NCI-H526 (cell line): ENCODE data around the gene PLEKHG7.

Source experiments
- DNase-seq, 2 experiments: peaks; one replicate each; lab custom pipeline; 2025; lab: John Stamatoyannopoulos, UW

The PLEKHG7 gene

DNA sequence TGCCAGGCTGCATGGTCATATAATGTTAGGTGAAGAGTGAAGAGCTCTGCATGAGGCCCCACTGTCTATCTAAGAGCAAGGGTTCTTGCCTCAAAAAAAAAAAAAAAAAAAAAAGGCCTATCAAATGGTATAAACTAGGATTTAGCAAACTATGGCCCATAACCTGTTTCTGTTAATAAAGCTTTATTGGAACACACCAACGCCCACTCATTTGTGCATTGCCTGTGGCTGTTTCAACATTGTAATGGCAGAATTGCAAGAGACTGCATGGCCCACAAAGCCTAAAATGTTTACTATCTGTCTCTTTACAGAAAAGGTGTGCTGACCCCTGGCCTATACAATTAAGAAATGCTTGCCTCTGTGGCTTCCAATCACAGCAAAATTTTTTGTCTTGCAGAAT, 12.8 kb downstream of the PLEKHG7 start:
- no peak for DNase-seq

DNA sequence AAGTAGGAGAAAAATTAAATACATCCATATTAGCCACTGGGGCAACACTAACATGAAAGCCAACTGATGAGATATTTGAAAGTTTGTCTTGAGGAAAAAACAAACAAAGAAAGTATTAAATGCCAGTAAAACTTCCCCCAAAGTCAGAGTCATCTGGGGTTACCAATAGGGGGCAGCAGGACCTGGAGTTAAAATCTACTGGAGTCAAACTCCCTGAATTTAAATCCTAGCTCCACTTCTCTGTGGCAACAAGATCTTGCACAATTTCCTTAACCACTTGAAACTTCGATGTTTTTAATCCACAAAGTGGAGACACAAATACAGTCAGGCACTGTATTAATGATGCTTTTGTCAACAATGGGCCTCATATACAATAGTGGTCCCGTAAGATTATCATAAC, 14.4 kb downstream of the PLEKHG7 start:
- DNase-seq: peak in 1 of 2 experiments; percentile 8

DNA sequence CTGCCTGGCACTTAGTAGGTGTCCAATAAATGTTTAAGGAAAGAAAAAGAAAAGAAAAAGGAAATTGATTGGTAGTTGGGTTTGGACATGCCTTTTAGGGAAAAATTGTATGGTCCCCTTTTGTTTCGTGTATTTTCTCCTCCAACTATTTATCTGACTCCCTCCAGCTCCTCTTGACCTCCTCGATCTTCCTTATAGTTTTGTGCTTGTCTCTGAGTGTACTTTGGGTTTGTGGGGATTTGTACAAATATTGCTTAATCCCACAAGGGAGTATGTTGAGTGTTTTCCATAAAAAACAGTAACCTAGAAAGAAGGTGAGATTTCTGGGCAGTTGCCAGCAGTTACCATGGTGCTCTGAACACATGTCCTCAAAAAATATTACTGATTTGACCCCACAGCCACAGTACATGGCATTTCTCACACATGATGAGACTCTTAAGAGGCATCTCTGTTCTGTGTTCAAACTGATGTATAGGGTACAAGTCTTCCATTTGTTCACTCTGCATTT, 15.7 kb downstream of the PLEKHG7 start:
- DNase-seq: no peak

DNA sequence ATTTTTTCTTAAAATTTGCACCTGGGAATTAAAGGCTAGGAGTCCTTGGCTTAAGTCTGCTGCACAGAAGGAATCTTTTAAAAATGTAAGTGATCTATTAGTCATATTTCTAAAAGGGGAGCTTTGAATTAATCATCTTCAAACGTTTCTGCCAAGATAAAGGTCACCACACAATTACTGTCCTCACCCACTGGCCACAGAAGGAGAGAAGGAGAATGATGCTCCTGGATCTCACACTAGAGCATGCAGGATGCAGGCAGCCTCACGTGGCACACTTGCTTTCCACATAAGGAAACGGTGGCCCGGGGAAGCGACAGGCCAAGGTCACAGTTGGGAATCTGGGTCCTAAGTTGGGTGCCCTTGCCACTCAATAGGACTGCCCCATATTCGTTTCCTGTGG, 16.9 kb downstream of the PLEKHG7 start:
- no peak for DNase-seq

DNA sequence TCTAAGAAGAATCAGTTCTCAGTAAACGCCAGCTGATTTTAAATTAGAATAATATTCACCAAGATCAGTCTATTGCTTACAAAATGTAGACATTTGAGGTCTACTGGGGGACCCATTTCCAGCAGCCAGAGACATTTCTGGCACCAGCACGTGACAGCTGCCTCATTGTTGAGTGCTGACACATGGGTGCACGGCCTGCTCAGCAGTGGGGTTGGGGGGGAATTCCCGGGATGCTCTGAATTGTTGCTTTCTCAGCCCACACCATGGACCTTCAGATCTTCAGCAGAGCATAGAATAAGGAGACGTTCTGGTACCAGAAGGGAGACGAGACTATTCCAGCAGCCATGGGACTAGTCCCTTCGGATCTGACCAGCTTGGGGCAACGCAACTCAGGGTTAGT, 18.3 kb downstream of the PLEKHG7 start:
- DNase-seq: no peak

DNA sequence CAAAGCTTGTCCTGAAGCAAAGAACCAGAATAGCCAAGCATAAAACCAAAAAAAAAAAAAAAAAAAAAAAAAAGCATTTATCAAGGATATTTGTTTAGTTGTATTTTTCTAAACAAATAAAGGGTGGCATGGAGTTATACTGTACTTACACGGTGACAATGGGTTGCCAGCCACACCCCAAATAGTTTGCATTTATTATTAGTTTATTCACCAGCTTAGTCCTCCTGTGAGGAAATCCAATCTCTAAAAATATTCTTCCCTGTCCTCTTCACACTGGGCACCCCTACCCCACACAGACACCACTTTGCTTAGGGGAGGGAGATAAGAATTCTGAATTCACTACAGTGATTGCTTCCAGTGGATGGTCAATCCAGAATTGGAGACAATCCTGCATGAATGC, 18.9 kb downstream of the PLEKHG7 start:
- DNase-seq: peak in 1 of 2 experiments; percentile 32

DNA sequence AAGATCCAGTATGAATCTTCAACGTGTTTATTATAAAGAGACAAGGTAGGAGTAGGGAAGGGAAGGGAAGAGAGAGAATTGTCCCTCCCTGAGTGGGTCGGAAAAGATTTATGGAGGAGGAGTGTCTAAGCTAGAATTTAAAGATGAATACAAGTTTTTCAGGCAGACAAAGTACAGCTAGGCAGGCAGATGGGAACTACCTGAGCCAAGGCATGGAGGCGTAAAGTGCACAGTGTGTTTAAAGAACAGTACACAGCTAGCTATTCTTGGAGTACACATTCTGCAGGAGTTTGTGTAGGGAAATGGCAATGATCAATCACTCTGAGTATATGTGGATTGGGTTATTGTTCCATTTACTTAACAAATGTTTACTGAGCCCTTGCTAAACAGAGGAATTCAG, 20.1 kb downstream of the PLEKHG7 start:
- DNase-seq: no peak

DNA sequence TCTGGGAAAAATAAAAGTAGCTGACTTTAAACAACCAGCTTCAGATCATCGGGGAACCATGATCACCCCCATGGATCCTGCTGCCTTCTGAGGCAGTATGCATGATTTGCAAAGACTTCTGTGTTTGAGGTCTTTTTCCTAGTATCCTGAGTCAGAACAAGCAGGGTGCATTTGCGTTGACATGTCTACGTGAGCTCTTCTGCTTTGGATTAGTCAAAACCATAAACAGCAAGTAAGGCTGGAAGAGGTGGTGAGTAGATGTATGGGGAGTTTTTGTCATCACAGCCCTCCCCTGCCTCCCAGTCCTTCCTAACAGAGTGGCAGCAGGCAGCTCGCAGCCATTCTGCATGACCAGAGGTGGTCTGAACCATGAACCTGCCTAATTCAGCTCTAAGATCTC, 24.1 kb downstream of the PLEKHG7 start:
- DNase-seq: no peak

DNA sequence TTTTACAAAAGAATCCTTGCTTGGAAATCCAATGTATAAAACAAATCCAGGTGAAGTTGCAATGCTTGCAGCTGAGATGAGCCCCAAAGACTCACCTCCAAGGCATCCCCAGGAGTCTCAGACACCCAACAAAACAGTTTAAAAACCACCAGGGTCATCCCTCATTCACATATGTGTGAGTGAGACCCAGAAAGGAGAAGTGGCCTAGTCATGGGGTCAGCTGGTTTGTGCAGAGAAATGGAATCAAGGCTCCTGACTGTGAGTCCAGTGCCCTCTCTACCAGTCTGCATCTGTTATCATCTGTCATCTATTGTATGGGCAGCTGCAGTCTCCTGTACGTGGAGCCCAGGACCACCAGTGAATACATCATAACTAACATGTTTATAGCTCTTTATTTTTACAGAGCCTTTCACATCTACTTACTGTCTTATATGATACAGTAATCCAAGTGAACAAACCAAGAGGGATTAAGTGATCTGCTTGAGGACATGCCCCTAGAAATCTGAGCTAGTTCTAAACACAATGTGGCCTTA, 27.1 kb downstream of the PLEKHG7 start:
- no peak for DNase-seq

DNA sequence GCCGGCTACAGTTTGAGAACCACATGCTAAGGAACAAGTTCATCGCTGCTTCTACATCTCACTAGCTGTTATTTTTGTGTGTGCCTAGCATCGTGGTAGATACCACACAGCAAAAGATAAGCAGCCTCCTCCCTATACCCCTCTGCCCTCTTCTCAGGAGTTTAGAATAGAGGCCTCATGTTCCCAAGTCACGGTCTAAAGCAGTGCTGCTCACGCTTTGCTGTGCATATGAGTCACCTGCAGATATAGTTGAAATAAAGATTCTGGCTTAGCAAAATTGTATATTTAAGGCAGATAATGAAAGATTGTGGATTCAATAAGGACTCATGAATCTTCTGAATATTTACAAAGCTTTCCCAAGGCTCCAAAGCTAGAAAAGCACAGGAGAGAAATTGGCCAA, 28.0 kb downstream of the PLEKHG7 start:
- DNase-seq: no peak

DNA sequence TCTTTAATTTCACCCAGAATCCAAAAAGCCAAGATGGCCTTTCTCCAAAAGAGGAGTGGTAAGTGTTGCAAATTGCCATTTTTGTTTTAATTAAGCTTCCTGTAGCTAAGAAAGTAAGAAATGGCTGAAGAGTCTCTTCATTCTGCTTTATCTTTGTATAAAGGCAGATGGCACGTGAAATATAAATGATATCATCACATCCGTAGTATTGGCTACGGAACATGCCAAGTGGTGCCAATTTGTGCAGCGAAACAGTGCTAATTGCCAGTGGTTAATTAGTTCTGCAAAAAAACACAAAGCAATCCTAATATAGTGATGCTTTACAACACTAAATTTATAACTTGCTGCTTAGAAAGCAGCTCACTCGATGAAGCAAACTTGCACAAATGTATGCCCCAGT, 29.4 kb downstream of the PLEKHG7 start:
- no peak for DNase-seq

DNA sequence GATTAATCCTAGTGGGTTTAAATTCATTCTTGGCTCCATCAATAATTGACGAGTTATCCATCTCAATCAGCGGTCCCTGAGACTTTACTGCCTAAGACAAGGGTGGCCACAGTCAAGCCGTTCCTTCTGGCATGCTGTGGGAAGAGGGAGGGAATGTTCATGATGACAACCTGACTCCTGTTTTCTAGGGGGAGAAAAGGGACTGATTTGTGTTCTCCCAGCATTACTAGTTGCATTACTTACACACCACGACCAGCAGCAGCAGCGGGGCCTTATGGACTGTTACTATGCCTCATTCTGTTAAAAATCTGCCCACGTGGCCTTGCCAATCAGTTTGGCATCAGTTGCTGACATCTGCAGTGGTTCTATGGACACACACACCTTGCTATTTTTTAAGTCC, 29.9 kb downstream of the PLEKHG7 start:
- no peak for DNase-seq

DNA sequence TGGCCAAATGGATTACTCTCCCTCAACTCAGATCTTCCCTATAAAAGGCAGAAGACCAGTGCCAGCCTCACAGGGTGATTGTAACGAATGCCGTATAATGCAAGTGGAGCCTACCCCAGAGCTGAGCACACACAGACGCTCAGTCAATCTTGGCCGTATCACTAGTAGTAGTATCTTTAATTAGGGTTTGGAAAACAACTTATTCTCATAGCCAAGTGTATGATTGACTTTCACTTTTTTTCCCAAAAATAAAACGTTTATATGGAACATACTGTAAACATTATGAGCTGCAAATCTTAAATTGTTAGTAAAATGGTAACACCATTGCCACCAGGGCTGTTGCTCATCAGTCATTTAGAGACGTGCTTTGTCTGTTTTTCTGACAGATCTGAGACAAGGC, 30.4 kb downstream of the PLEKHG7 start:
- DNase-seq: no peak

DNA sequence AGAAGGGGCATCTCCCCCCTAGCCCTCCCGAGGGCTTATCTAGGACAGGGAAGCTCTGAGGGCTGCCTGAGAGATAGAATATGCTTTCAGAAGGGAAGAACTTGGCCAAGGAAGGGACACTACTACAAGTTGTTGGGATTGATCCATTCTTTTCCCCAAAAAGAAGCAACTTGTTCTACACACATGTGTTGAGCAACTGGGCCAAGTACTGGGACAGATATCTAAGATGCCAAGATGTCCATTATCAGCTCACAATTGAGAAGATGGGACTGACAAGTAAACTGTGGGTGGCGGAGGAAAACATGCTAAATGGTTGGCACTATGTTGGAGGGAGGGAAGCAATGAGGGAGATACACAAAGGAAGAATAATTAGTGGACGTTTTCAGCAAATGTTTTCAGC, 30.9 kb downstream of the PLEKHG7 start:
- no peak for DNase-seq

DNA sequence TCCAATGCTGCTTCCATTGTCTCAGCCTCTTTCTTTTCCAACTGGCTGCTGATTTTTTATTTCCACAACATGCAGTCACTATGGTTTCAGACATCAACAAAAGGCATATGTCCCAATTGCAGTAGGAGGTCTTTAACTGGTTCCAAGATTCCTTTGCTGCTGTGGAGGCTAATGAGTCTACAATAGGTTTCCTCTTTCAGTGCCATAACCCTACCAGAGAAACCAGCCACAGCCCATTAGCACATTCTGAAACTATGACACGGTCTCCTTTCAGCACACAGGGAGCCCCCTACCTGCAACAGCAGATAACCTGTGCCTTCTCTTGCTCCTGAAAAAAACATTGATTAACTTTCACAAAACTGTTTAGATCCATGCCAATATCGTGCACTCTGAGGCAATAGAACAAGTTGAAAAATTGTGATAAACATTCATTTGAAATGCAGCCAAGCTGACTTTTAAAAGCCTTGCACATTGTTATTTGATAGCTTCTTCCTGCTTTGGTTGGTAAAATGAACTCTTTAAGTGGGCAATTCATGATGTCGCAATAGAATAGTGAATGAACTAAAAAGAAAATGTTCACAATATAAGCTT, 32.4 kb downstream of the PLEKHG7 start:
- DNase-seq: no peak

DNA sequence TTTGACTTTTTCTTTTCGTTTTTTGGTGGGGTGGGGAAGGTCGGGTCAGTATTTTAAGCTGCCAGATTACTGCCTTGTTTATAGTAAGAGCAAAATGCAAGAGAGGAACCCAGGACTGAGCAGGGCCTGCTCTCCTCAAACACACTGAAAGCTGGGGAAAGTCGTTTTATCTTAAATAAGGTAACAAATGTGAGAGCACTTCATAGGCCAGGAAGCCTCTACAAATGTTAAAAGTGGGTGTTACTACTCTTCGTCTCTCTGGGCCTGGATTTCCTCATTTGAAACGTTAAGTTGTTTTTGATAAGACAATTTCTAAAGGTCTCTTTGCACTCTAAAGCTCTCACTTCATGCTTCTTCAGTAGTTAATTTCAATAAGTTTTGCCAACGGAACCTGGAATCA, 33.8 kb downstream of the PLEKHG7 start:
- DNase-seq: no peak

DNA sequence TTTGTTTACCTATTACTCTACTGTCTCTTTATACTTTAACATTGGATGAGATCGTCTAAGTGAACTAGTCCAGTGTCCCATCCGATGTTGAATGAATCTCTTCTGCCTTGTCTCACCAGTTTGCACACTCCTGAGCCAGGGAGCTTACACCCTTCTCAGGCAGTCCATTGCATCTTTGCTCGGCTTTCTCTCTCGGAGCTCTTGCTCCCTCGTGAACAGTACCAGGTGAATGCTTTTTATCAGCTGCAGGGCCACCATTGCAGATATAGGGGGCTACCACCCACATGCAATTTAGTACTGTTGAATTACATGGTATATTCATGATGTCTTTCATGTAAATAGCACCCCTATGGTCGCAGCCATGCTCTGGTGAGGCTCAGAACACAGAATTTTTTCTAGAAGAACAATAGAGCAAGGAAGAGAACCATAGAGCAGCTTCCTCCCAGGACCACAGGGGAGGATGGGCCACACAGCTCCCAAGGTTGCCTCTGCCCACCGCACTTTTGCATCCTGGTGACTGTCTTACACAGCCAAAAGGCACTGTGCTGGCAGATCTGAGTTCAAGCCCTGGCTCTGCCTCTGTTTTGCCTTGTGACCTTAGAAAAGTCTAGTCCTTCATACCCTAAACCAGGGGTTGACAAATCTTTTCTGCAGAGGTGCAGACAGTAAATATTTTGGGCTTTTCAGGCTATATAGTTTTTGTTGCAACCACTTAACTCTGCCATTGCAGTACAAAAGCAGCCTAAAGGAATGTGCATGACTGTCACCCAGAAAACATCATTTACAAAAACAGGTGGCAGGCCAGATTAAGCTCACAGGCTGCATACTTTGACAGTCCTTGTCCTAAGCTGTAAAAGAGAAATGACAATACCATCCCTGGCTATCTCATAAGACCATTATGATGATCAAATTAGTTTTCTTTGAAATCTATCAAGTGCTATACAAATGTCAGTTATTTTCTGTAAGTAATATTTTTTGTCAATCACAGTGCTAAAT, 35.4 kb downstream of the PLEKHG7 start:
- no peak for DNase-seq

DNA sequence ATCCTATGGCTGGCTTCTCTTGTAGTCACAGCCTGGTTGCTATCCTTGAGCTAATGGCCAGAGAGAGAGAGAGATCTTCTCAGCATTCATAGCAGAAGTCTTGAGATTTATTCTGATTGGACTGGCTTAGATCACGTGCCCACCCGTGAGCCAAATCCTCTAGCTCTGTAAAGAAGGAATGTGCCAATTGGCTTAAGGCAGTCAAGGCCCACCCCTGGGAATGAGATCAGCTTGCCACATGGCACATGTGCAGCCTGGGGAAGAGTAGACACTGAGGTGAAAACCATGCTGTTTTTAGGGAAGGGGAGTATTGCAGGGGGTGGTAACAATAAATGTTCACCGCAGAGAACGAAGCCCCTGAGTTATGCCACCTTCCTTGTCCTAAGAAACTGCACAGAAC, 36.3 kb downstream of the PLEKHG7 start:
- no peak for DNase-seq

DNA sequence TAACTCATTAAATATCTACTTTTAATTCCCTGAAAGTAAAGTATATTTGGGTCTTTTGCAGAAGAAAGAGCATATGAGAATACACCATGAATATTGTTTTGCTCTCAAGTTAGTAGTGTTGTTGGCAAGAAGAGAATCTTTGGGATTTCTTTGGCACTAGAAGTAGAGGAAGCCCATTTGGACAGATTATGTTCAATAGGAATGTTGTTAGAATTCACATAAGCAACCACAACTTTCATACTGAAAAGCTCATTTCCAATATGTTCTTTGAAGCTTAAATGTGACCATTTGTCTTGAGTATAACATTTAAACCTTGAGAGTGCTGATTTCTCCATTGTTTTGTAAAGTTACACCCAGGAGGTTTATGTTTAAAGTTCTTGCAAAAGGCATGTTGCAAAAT, 37.6 kb downstream of the PLEKHG7 start:
- no peak for DNase-seq

DNA sequence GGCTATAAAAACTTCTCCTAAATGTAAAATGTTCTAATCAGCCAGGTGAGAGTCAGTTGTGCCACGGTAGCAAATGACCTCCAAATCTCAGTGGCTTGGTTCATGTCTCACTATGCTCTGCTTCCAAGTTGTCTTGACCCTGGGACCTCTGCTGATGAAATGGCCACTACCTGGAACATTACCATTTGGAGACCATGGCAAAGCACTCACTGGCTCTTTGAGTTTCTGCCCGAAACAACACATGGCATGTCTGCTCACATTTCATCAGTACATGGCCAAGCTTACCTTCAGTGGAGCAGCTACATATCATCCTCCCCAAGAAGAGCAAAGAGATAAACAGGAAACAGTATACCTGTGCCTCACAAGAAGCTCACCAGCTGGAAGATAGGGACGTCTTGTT, 40.2 kb downstream of the PLEKHG7 start:
- no peak for DNase-seq

DNA sequence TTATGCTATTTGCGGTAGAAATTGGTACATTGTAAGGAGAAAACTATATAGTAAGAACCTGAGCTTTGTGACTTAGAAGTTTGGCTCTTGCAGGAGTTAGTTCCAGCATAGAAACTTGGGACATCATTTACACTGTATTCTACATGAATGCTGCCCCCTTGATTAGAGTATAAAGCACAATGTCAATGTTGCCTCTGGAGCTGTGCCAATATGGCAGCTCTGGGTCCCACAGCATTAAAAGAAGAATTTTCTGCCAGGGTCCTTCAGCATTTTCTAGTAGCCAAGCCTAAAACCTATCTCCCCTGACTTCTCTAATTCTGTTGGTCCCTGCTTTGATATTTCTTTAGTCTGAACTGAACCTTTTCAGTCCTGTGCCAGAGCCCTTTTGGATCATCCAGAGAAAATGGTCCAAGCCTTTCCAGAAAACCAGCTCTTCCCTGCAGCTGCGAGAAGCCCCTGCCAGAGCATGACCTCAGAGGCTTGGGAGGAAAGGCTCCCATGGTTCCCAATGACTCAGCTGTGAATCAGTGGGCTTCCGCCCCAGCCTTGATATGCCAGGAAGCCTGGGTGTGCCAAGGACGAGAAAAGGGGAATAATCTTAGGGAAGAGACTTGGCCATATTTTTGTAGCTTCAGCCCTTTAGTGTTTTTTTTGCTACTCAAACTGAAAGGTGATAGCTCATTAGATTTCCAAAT, 43.2 kb downstream of the PLEKHG7 start:
- DNase-seq: no peak

DNA sequence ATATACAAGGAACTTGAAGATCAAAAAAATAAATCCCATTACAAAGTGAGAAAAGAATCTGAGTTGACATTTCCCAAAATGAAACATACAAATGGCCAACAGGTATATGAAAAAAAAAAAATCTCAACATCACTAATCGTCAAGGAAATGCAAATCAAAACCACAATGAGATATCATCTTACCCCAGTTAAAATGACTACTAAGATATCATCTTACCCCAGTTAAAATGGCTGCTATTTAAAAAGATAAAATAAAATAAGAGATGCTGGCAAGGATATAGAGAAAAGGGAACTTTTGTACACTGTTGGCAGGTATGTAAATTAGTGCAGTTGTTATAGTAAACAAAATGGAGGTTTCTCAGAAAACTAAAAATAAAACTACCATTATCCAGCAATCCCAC, 44.4 kb downstream of the PLEKHG7 start:
- DNase-seq: no peak
